Measurements from ENCODE around the gene TNS1. TPM values are rescaled to one million over a fixed set of nuclear protein-coding genes. Genes with fewer than 3 reads are reported as not detected.

The TNS1 gene
- total and polyA plus RNA-seq, 4 donors = 46.9 to 64.5 (median 58.1) TPM

GRCh38 chr2:217854684-217855420 is 147.9 kb downstream of the TNS1 start:
- H3K9me3 ChIP-seq (ENCODE audit: control insufficient read depth, insufficient read depth, low read length) = no peaks in the 10 kb centered on the region
- H3K4me3 ChIP-seq (ENCODE audit: low read depth, low read length) = no peak overlapping the region
- no peaks in the 10 kb centered on the region for H3K27me3 ChIP-seq (ENCODE audit: control insufficient read depth, insufficient read depth, low read length)
- peaks cover 41% of the 10 kb centered on the region for H3K36me3 ChIP-seq (ENCODE audit: control insufficient read depth, insufficient read depth, low read length)
- H3K4me1 ChIP-seq (ENCODE audit: control insufficient read depth, insufficient read depth, low read length) = peaks cover 83% of the 10 kb centered on the region
- no peak for DNase-seq (ENCODE audit: low read depth in 4 of 6, low spot score in 6 of 6)
- 84% methylated on average over 6 of the region's 7 CpGs for WGBS (ENCODE audit: insufficient coverage)
- no peak overlapping the region for H3K27ac ChIP-seq (ENCODE audit: low read depth, low read length)

- DNase-seq (ENCODE audit: low read depth in 4 of 6, low spot score in 6 of 6) = no peak
- H3K9me3 ChIP-seq (ENCODE audit: control insufficient read depth, insufficient read depth, low read length) = no peaks in the 10 kb centered on the region
- H3K27me3 ChIP-seq (ENCODE audit: control insufficient read depth, insufficient read depth, low read length) = no peaks in the 10 kb centered on the region
- no peak overlapping the region for H3K4me3 ChIP-seq (ENCODE audit: low read depth, low read length)
- no peak overlapping the region for H3K27ac ChIP-seq (ENCODE audit: low read depth, low read length)
- H3K36me3 ChIP-seq (ENCODE audit: control insufficient read depth, insufficient read depth, low read length) = peaks cover 42% of the 10 kb centered on the region
- 100% methylated on average over 1 of the region's 3 CpGs for WGBS (ENCODE audit: insufficient coverage)
- peaks cover 77% of the 10 kb centered on the region for H3K4me1 ChIP-seq (ENCODE audit: control insufficient read depth, insufficient read depth, low read length)
Observed at GRCh38 chr2:217853961-217854360, 148.8 kb downstream of the TNS1 start.

- peak in 1 of 6 donors; percentile 56 for DNase-seq (ENCODE audit: low read depth in 4 of 6, low spot score in 6 of 6)
- H3K27ac ChIP-seq (ENCODE audit: low read depth, low read length) = no peak overlapping the region
Observed at GRCh38 chr2:217853301-217853881, 149.4 kb downstream of the TNS1 start.

GRCh38 chr2:217852555-217853211 is 150.1 kb downstream of the TNS1 start:
- H3K9me3 ChIP-seq (ENCODE audit: control insufficient read depth, insufficient read depth, low read length) = no peaks in the 10 kb centered on the region
- DNase-seq (ENCODE audit: low read depth in 4 of 6, low spot score in 6 of 6) = peak in 1 of 6 donors; percentile 77
- peaks cover 51% of the 10 kb centered on the region for H3K36me3 ChIP-seq (ENCODE audit: control insufficient read depth, insufficient read depth, low read length)
- H3K4me3 ChIP-seq (ENCODE audit: low read depth, low read length) = no peak overlapping the region
- WGBS (ENCODE audit: insufficient coverage) = 43% methylated on average over 6 of the region's 9 CpGs
- H3K4me1 ChIP-seq (ENCODE audit: control insufficient read depth, insufficient read depth, low read length) = peaks cover 64% of the 10 kb centered on the region
- H3K27me3 ChIP-seq (ENCODE audit: control insufficient read depth, insufficient read depth, low read length) = no peaks in the 10 kb centered on the region
- no peak overlapping the region for H3K27ac ChIP-seq (ENCODE audit: low read depth, low read length)

More at GRCh38 chr2:217853301-217853881, 149.4 kb downstream of the TNS1 start:
- no peak overlapping the region for H3K4me3 ChIP-seq (ENCODE audit: low read depth, low read length)
- 47% methylated on average over 5 of the region's 6 CpGs for WGBS (ENCODE audit: insufficient coverage)
- H3K36me3 ChIP-seq (ENCODE audit: control insufficient read depth, insufficient read depth, low read length) = peaks cover 48% of the 10 kb centered on the region
- peaks cover 72% of the 10 kb centered on the region for H3K4me1 ChIP-seq (ENCODE audit: control insufficient read depth, insufficient read depth, low read length)
- H3K27me3 ChIP-seq (ENCODE audit: control insufficient read depth, insufficient read depth, low read length) = no peaks in the 10 kb centered on the region
- no peaks in the 10 kb centered on the region for H3K9me3 ChIP-seq (ENCODE audit: control insufficient read depth, insufficient read depth, low read length)

GRCh38 chr2:217851191-217852020 is 151.4 kb downstream of the TNS1 start:
- Histone ChIP-seq H3K36me3 (ENCODE audit: control insufficient read depth, insufficient read depth, low read length) (peaks cover 58% of the 10 kb centered on the region), H3K27ac (ENCODE audit: low read depth, low read length) (peak overlapping the region; percentile 27), H3K4me1 (ENCODE audit: control insufficient read depth, insufficient read depth, low read length) (peaks cover 52% of the 10 kb centered on the region), H3K27me3 (ENCODE audit: control insufficient read depth, insufficient read depth, low read length) (no peaks in the 10 kb centered on the region), H3K4me3 (ENCODE audit: low read depth, low read length) (no peak overlapping the region), H3K9me3 (ENCODE audit: control insufficient read depth, insufficient read depth, low read length) (no peaks in the 10 kb centered on the region)
- peak in 2 of 6 donors; percentile 39 to 73 for DNase-seq (ENCODE audit: low read depth in 4 of 6, low spot score in 6 of 6)
- no CpG with 5 or more reads among the region's 2 CpGs for WGBS (ENCODE audit: insufficient coverage)

DNA sequence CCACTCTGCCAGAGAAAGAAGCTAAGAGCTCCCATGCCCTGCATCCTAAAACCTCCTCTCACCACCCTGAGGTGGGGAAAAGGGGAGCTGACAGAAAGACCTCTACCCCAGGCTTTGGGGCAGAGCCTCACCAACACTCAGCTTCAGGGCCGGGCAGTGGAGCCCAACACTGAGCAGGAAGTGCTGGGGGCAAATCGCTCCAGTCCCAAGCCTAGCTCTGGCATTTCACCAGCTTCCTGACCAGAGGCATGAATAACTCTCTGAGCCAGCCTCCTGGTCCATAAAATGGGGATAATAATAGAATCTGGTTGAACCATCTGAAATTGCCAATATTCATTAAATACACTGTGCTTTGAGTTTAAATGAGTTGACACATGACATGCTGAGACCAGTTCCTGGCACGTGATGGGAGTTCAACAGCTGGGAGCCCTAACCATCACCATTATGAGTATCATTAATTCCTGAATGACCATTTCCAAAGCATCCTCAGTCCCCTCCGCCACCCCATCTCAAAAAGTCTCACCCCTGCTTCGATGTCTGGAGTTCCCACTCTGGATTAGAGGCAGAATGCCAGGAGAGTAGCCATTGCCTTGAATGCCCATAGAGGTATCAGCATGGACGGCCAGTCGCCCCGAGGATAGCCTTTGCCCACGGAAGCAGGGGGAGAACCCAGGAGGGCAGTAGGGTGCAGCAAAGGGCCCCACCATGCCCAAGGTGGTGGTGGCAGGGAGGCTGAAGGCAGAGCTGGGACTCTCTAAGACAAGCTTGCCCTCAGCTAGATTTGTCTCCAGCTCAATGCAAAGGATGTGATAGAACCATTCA is 153.4 kb downstream of the TNS1 start:
- Histone ChIP-seq H3K36me3 (ENCODE audit: control insufficient read depth, insufficient read depth, low read length) (peaks cover 49% of the 10 kb centered on the region), H3K27me3 (ENCODE audit: control insufficient read depth, insufficient read depth, low read length) (no peaks in the 10 kb centered on the region), H3K9me3 (ENCODE audit: control insufficient read depth, insufficient read depth, low read length) (peaks cover 6% of the 10 kb centered on the region), H3K4me3 (ENCODE audit: low read depth, low read length) (no peak overlapping the region), H3K27ac (ENCODE audit: low read depth, low read length) (peak overlapping the region; percentile 48), H3K4me1 (ENCODE audit: control insufficient read depth, insufficient read depth, low read length) (peaks cover 44% of the 10 kb centered on the region)
- no peak for DNase-seq (ENCODE audit: low read depth in 4 of 6, low spot score in 6 of 6)
- WGBS (ENCODE audit: insufficient coverage) = 88% methylated on average over 8 of the region's 9 CpGs

GRCh38 chr2:217848351-217848957 is 154.3 kb downstream of the TNS1 start:
- Histone ChIP-seq H3K27me3 (ENCODE audit: control insufficient read depth, insufficient read depth, low read length) (no peaks in the 10 kb centered on the region), H3K4me1 (ENCODE audit: control insufficient read depth, insufficient read depth, low read length) (peaks cover 38% of the 10 kb centered on the region), H3K36me3 (ENCODE audit: control insufficient read depth, insufficient read depth, low read length) (peaks cover 53% of the 10 kb centered on the region), H3K27ac (ENCODE audit: low read depth, low read length) (no peak overlapping the region), H3K9me3 (ENCODE audit: control insufficient read depth, insufficient read depth, low read length) (peaks cover 6% of the 10 kb centered on the region), H3K4me3 (ENCODE audit: low read depth, low read length) (no peak overlapping the region)
- no peak for DNase-seq (ENCODE audit: low read depth in 4 of 6, low spot score in 6 of 6)
- 92% methylated on average over 27 of the region's 27 CpGs for WGBS (ENCODE audit: insufficient coverage)

- H3K9me3 ChIP-seq (ENCODE audit: control insufficient read depth, insufficient read depth, low read length) = peaks cover 6% of the 10 kb centered on the region
- 81% methylated on average over 19 of the region's 20 CpGs for WGBS (ENCODE audit: insufficient coverage)
- peaks cover 31% of the 10 kb centered on the region for H3K4me1 ChIP-seq (ENCODE audit: control insufficient read depth, insufficient read depth, low read length)
- H3K36me3 ChIP-seq (ENCODE audit: control insufficient read depth, insufficient read depth, low read length) = peaks cover 49% of the 10 kb centered on the region
- H3K27me3 ChIP-seq (ENCODE audit: control insufficient read depth, insufficient read depth, low read length) = no peaks in the 10 kb centered on the region
- H3K4me3 ChIP-seq (ENCODE audit: low read depth, low read length) = no peak overlapping the region
- no peak for DNase-seq (ENCODE audit: low read depth in 4 of 6, low spot score in 6 of 6)
- H3K27ac ChIP-seq (ENCODE audit: low read depth, low read length) = no peak overlapping the region
Observed at GRCh38 chr2:217847552-217848350, 155.0 kb downstream of the TNS1 start.

Measured in spinal cord (tissue), 10 donors.